HCT116 (cell line): ENCODE data around the gene C4orf46. TPM values are rescaled to one million over a fixed set of nuclear protein-coding genes. Genes with fewer than 3 reads are reported as not detected.

Source experiments
- ATAC-seq: fragments of 200-7000 bp; cut with Tn5 transposase; 2 replicates; pipeline ENCODE4 v1.9.1; 2020; ENCODE audit warnings: mild to moderate bottlenecking, moderate library complexity
- BruUV-seq: library from RNA; stranded (reverse); fragments of 400-500 nt; replicated peaks from 2 replicates; lab custom pipeline; 2021; lab: Mats Ljungman, UMichigan
- CTCF ChIA-PET: fragments of 300-600 bp; sonication (Branson Sonifier 250); formaldehyde crosslinking; loops from one replicate; lab custom pipeline; 2021; ENCODE audit warnings: antibody characterized with exemption; lab: Charles Lee
- POLR2A ChIA-PET: fragments of 300-600, 350-600 bp; sonication (Branson Sonifier 250); formaldehyde crosslinking; loops from one replicate; lab custom pipeline; 2021; ENCODE audit warnings: antibody characterized with exemption; lab: Charles Lee
- RAD21 ChIA-PET, 2 experiments: fragments of 300-600 bp; sonication (Branson Sonifier 250); formaldehyde crosslinking; loops; one replicate each; lab custom pipeline; 2023; ENCODE audit warnings: low total read pairs in 2 of 2; ENCODE audit not compliant: uncharacterized antibody in 2 of 2, unreplicated experiment in 2 of 2, low non-redundant PET in 1 of 2; lab: Charles Lee
- DNase-seq: peaks from one replicate; pipeline ENCODE4 v3.0.0-alpha.2; 2010; ENCODE audit warnings: low read depth, low spot score
- H2AFZ ChIP-seq: fragments of 200-600 bp; shearing (Covaris generic), sonication (generic); 2 replicates; pipeline ENCODE4 v1.6.1; 2017; ENCODE audit warnings: low read depth, mixed run types, mixed read lengths, antibody characterized with exemption, low read length; ENCODE audit not compliant: poor library complexity, severe bottlenecking
- H3K27ac ChIP-seq: 2 replicates; pipeline ENCODE4 v1.5.1; 2012; ENCODE audit warnings: low read depth, low read length
- H3K27me3 ChIP-seq: fragments of 200-600 bp; sonication (generic); 2 replicates; pipeline ENCODE4 v1.6.1; 2016; ENCODE audit warnings: mixed run types, low read length, mixed read lengths; ENCODE audit not compliant: insufficient read depth
- H3K36me3 ChIP-seq, 2 experiments: fragments of 200-500 bp in 1 of 2; fragments of 200-600 bp in 1 of 2; sonication (Bioruptor generic) in 1 of 2; sonication (generic) in 1 of 2; 2 replicates each; pipeline versions ENCODE4 v1.5.1 to v1.6.1; 2014 to 2016; ENCODE audit warnings: low read length in 2 of 2, inconsistent platforms in 1 of 2, mixed read lengths in 1 of 2, mixed run types in 1 of 2; ENCODE audit not compliant: insufficient read depth in 2 of 2, control insufficient read depth in 1 of 2
- H3K4me1 ChIP-seq, 2 experiments: fragments of 200-600 bp in 1 of 2; sonication (generic) in 1 of 2; 2 replicates each; pipeline versions ENCODE4 v1.5.1 to v1.6.1; 2012 to 2017; ENCODE audit warnings: low read length in 2 of 2, inconsistent platforms in 1 of 2, mild to moderate bottlenecking in 1 of 2, mixed read lengths in 1 of 2, mixed run types in 1 of 2, moderate library complexity in 1 of 2; ENCODE audit not compliant: insufficient read depth in 2 of 2, control insufficient read depth in 1 of 2
- H3K4me2 ChIP-seq: fragments of 200-600 bp; sonication (generic); 2 replicates; pipeline ENCODE4 v1.6.1; 2017; ENCODE audit warnings: mixed run types, low read length, mixed read lengths
- H3K4me3 ChIP-seq, 2 experiments: fragments of 200-600 bp in 1 of 2; sonication (generic) in 1 of 2; replicated peaks in 1 of 2; 2 replicates each; pipeline ENCODE4 v1.5.1; 2011 to 2016; ENCODE audit warnings: low read length in 2 of 2, control low read depth in 1 of 2, low read depth in 1 of 2, mild to moderate bottlenecking in 1 of 2, mixed read lengths in 1 of 2, mixed run types in 1 of 2
- H3K79me2 ChIP-seq: fragments of 200-600 bp; sonication (generic); 2 replicates; pipeline ENCODE4 v1.6.1; 2017; ENCODE audit warnings: mild to moderate bottlenecking, mixed run types, low read length, moderate library complexity, mixed read lengths; ENCODE audit not compliant: insufficient read depth
- H3K9ac ChIP-seq: fragments of 200-600 bp; sonication (generic); 2 replicates; pipeline ENCODE4 v1.6.1; 2016; ENCODE audit warnings: low read length, mixed read lengths
- H3K9me2 ChIP-seq: fragments of 200-600 bp; sonication (generic), shearing (Covaris generic); 2 replicates; pipeline ENCODE4 v1.6.1; 2017; ENCODE audit warnings: mixed run types, mild to moderate bottlenecking, moderate library complexity; ENCODE audit not compliant: insufficient read depth
- H3K9me3 ChIP-seq, 2 experiments: fragments of 200-500 bp in 1 of 2; fragments of 200-600 bp in 1 of 2; sonication (Bioruptor generic) in 1 of 2; sonication (generic) in 1 of 2; 2 replicates each; pipeline ENCODE4 v1.6.1; 2014 to 2017; ENCODE audit warnings: low read length in 2 of 2, mixed read lengths in 2 of 2, inconsistent platforms in 1 of 2, low read depth in 1 of 2, mild to moderate bottlenecking in 1 of 2, mixed run types in 1 of 2, moderate library complexity in 1 of 2; ENCODE audit not compliant: control insufficient read depth in 1 of 2, insufficient read depth in 1 of 2
- H4K20me1 ChIP-seq: fragments of 200-600 bp; sonication (generic), shearing (Covaris generic); 2 replicates; pipeline ENCODE4 v1.6.1; 2017; ENCODE audit warnings: mixed run types, mild to moderate bottlenecking, moderate library complexity; ENCODE audit not compliant: insufficient read depth
- CBX3 ChIP-seq: IDR thresholded peaks from 2 replicates; pipeline ENCODE4 v1.6.1; 2012; ENCODE audit warnings: low read depth
- CEBPB ChIP-seq: IDR thresholded peaks from 2 replicates; pipeline ENCODE4 v1.6.1; 2012; ENCODE audit warnings: low read depth
- CTCF ChIP-seq, 3 experiments: fragments of 200-600 bp in 1 of 3; sonication (generic) in 1 of 3; IDR thresholded peaks in 2 of 3; conservative IDR thresholded peaks in 1 of 3; 2 replicates each; pipeline ENCODE4 v1.5.1; 2012 to 2017; ENCODE audit warnings: low read depth in 2 of 3, low read length in 2 of 3, antibody characterized with exemption in 1 of 3, borderline replicate concordance in 1 of 3, control low read depth in 1 of 3, mild to moderate bottlenecking in 1 of 3, mixed read lengths in 1 of 3, mixed run types in 1 of 3, moderate library complexity in 1 of 3; ENCODE audit not compliant: insufficient read depth in 1 of 3
- EGR1 ChIP-seq: IDR thresholded peaks from 2 replicates; pipeline ENCODE4 v1.6.1; 2012; ENCODE audit warnings: low read depth
- ELF1 ChIP-seq: IDR thresholded peaks from 2 replicates; pipeline ENCODE4 v1.6.1; 2012; ENCODE audit warnings: low read depth, borderline replicate concordance
- EZH2 ChIP-seq: fragments of 200-600 bp; sonication (generic); IDR thresholded peaks from 2 replicates; pipeline ENCODE4 v1.6.1; 2017; ENCODE audit warnings: antibody characterized with exemption, mixed run types
- EZH2phosphoT487 ChIP-seq: fragments of 200-600 bp; IDR thresholded peaks from 2 replicates; pipeline ENCODE4 v1.6.1; 2018; ENCODE audit warnings: antibody characterized with exemption, borderline replicate concordance
- FOSL1 ChIP-seq: IDR thresholded peaks from 2 replicates; pipeline ENCODE4 v1.6.1; 2012; ENCODE audit warnings: low read depth
- JUND ChIP-seq: IDR thresholded peaks from 2 replicates; pipeline ENCODE4 v1.6.1; 2012
- POLR2A ChIP-seq: IDR thresholded peaks from 2 replicates; pipeline ENCODE4 v1.7.0; 2011; ENCODE audit warnings: borderline replicate concordance; ENCODE audit not compliant: insufficient read depth, insufficient read length; ENCODE audit errors: extremely low read depth
- TCF7L2 ChIP-seq: IDR thresholded peaks from 2 replicates; pipeline ENCODE4 v1.7.0; 2011; ENCODE audit warnings: borderline replicate concordance, inconsistent platforms; ENCODE audit not compliant: insufficient read depth, insufficient read length; ENCODE audit errors: extremely low read depth
- ZBTB33 ChIP-seq: IDR thresholded peaks from 2 replicates; pipeline ENCODE4 v1.6.1; 2011; ENCODE audit warnings: mild to moderate bottlenecking, low read length, moderate library complexity; ENCODE audit not compliant: insufficient replicate concordance; ENCODE audit errors: extremely low read depth
- ZFX ChIP-seq: fragments of 450-650 bp; IDR thresholded peaks from 2 replicates; pipeline ENCODE4 v1.6.1; 2017
- intact Hi-C: fragments of 100-400 bp; cut with micrococcal nuclease; formaldehyde crosslinking; loops from 2 replicates; pipeline ENCODE4 v1.10.0; 2022
- total RNA-seq: library from RNA; stranded (reverse); gene quantifications from one replicate; pipeline ENCODE4 v1.2.1, GENCODE V29; 2021; ENCODE audit not compliant: unreplicated experiment
- TF ChIP-seq, protein P1 (sequence below): IDR thresholded peaks from 2 replicates; pipeline ENCODE4 v1.6.1; 2012

C4orf46 gene
- total RNA-seq, 1 experiment from 2014 or later, result 16.3 TPM

GRCh38 chr4:158621729-158622128 is 50.0 kb downstream of the C4orf46 start:
- ATAC-seq, result no peak
- intact Hi-C loops, result loop anchor here (10.0 kb wide), 1 partner anchor 427 kb away; no protein-coding TSS in a partner anchor
- CTCF ChIA-PET, result no interaction called here

GRCh38 chr4:158617956-158618355 is 53.7 kb downstream of the C4orf46 start:
- H2AFZ ChIP-seq, result no peak overlapping the region
- ChIA-PET RAD21 (no interaction called here), CTCF (no interaction called here)
- H3K4me3 ChIP-seq, result no peak overlapping the region
- no peaks in the 10 kb centered on the region for H3K4me1 ChIP-seq
- H3K4me2 ChIP-seq, result no peak overlapping the region
- intact Hi-C loops, result no loop called here
- no peaks in the 10 kb centered on the region for H4K20me1 ChIP-seq
- H3K9me3 ChIP-seq, result no peaks in the 10 kb centered on the region
- no TSS peak for BruUV-seq
- H3K27ac ChIP-seq, result no peak overlapping the region
- no peaks in the 10 kb centered on the region for H3K9me2 ChIP-seq
- no peaks in the 10 kb centered on the region for H3K36me3 ChIP-seq
- TF ChIP-seq TCF7L2, result no peak
- TF ChIP-seq ELF1, result no peak
- no peak for TF ChIP-seq JUND
- no peak for TF ChIP-seq CEBPB
- TF ChIP-seq ZFX, result no peak
- no peak for TF ChIP-seq EZH2
- no peak for TF ChIP-seq ZBTB33
- TF ChIP-seq POLR2A, result no peak
- TF ChIP-seq, protein P1, sequence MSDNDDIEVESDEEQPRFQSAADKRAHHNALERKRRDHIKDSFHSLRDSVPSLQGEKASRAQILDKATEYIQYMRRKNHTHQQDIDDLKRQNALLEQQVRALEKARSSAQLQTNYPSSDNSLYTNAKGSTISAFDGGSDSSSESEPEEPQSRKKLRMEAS, result no peak
- no peak for TF ChIP-seq EZH2phosphoT487
- TF ChIP-seq CTCF (IDR thresholded peaks at IDR 0.05 in 2 of 3, conservative IDR thresholded peaks at IDR 0.05 in 1 of 3; ENCODE audit: borderline replicate concordance in 1 of 3, insufficient read depth in 1 of 3, low read depth in 2 of 3, low read length in 2 of 3), result no peak
- no peak for TF ChIP-seq FOSL1
- TF ChIP-seq CBX3, result no peak
- TF ChIP-seq, all 23 proteins: peak for 0
- ATAC-seq (no peak), DNase-seq (no peak)
- Histone ChIP-seq H3K27me3 (no peaks in the 10 kb centered on the region), H3K9ac (no peak overlapping the region), H3K79me2 (no peaks in the 10 kb centered on the region)
- POLR2A ChIA-PET, result no interaction called here

More at GRCh38 chr4:158621729-158622128, 50.0 kb downstream of the C4orf46 start:
- H3K4me2 ChIP-seq, result no peak overlapping the region
- H3K27me3 ChIP-seq, result no peaks in the 10 kb centered on the region
- RAD21 ChIA-PET, result no interaction called here
- no peak overlapping the region for H2AFZ ChIP-seq
- H3K9me3 ChIP-seq, result no peaks in the 10 kb centered on the region
- H3K79me2 ChIP-seq, result no peaks in the 10 kb centered on the region
- H3K4me3 ChIP-seq, result no peak overlapping the region
- TF ChIP-seq ZFX, result no peak
- no peak for TF ChIP-seq EZH2
- no peak for TF ChIP-seq EGR1
- H4K20me1 ChIP-seq, result no peaks in the 10 kb centered on the region
- POLR2A ChIA-PET, result no interaction called here
- no TSS peak for BruUV-seq
- DNase-seq, result no peak
- no peak overlapping the region for H3K27ac ChIP-seq
- H3K4me1 ChIP-seq, result no peaks in the 10 kb centered on the region
- H3K9ac ChIP-seq, result no peak overlapping the region
- H3K36me3 ChIP-seq, result no peaks in the 10 kb centered on the region
- H3K9me2 ChIP-seq, result no peaks in the 10 kb centered on the region
